ENCODE measurements around the gene OR5AU1. TPM values are rescaled to one million over a fixed set of nuclear protein-coding genes. Genes with fewer than 3 reads are reported as not detected.
A peak's percentile ranks its signal among the peaks of the same experiment; 100 is the strongest.

Gene OR5AU1
- total and polyA plus RNA-seq, 2 of the 13 experiments (the other 11 are each of a cell fraction or from before 2014, with no cell fraction given): not detected

DNA sequence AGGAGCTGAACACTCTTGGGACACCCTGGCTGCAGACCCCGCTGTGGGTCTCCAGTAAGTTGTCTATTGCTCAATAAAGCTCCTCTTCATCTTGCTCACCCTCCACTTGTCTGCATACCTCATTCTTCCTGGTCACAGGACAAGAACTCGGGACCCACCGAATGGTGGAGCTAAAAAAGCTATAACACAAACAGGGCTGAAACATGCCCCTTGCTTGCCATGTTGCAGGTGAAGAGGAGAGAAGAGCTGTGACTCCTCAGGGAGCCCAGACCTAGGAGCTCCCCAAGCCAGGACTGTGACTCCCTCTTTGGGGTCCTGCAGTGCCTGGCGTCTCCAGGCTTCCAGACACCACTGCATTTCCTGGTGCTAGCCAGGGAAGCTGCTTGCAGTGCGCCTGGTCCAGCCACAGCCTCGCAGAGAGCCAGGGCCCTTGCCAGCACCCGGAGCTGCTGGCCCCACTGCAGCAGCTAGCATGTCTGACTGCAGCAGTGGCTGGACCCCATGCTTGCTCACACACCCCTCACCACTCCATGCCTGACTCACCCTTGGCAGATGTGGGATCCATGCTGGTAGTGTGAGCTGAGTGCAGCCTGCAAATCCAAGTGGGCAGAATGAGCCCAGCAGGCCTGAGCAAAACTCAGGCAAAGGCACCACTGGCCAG lies 37.1 kb upstream of the OR5AU1 start (continued):
- TF ChIP-seq SIN3B (IDR thresholded peaks at IDR 0.05; ENCODE audit: low read length) (no peak), SNAPC2 (CRISPR knock-in tag; IDR thresholded peaks at IDR 0.05) (no peak), ZSCAN12 (CRISPR knock-in tag; IDR thresholded peaks at IDR 0.05) (no peak), ZNF776 (CRISPR knock-in tag; IDR thresholded peaks at IDR 0.05) (no peak)
- TF ChIP-seq, protein P1, sequence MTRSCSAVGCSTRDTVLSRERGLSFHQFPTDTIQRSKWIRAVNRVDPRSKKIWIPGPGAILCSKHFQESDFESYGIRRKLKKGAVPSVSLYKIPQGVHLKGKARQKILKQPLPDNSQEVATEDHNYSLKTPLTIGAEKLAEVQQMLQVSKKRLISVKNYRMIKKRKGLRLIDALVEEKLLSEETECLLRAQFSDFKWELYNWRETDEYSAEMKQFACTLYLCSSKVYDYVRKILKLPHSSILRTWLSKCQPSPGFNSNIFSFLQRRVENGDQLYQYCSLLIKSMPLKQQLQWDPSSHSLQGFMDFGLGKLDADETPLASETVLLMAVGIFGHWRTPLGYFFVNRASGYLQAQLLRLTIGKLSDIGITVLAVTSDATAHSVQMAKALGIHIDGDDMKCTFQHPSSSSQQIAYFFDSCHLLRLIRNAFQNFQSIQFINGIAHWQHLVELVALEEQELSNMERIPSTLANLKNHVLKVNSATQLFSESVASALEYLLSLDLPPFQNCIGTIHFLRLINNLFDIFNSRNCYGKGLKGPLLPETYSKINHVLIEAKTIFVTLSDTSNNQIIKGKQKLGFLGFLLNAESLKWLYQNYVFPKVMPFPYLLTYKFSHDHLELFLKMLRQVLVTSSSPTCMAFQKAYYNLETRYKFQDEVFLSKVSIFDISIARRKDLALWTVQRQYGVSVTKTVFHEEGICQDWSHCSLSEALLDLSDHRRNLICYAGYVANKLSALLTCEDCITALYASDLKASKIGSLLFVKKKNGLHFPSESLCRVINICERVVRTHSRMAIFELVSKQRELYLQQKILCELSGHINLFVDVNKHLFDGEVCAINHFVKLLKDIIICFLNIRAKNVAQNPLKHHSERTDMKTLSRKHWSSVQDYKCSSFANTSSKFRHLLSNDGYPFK (CRISPR knock-in tag; IDR thresholded peaks at IDR 0.05; ENCODE audit: borderline replicate concordance): peak; percentile 25; the same call in 1 of the 2 replicates

DNA sequence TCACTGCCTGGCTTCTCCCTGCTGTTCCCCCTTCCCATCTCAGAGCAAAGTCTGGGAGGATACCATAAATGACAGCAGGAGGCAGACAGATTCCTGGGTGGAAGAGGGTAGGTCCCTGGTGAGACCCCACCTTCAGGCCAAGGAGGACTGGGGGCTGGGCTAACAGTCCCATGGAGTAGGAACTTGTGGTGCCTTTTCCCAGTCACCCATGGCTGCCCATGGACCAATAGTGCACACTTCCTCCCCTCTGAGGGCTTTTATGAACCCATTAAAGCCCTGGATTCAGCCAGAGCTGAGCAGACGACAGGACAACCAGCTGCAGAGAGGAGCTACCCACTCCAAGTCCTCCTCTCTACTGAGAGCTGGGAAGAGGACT lies 36.6 kb upstream of the OR5AU1 start:
- peak overlapping the region; percentile 42 for H2AFZ ChIP-seq (ENCODE audit: low read length)
- H3K4me3 ChIP-seq (replicated peaks in 1 of 3; ENCODE audit: insufficient read depth in 1 of 3, low read depth in 2 of 3, low read length in 3 of 3): peak overlapping the region; percentile 53 to 78 (median 58)
- ATAC-seq: peak; percentile 56
- in situ Hi-C loops (cut with HindIII; ENCODE audit: extremely low pct_ligation_motif_present, low pct_unique_long_range_greater_than_20kb) (no loop called here), intact Hi-C loops (cut with micrococcal nuclease; ENCODE audit: unreplicated experiment) (loop anchor here (5.0 kb wide), 1 partner anchor 125 kb away; no protein-coding TSS in a partner anchor)
- no peak for FAIRE-seq
- peaks cover 5% of the 10 kb centered on the region; the same call in 1 of the 2 replicates for H3K9me3 ChIP-seq (ENCODE audit: low read length)
- no peaks in the 10 kb centered on the region for H3K79me2 ChIP-seq (ENCODE audit: insufficient read depth, low read length)
- H3K27me3 ChIP-seq (ENCODE audit: control insufficient read depth in 1 of 2, insufficient read depth in 2 of 2, low read length in 2 of 2): no peaks in the 10 kb centered on the region; a peak in 1 of 5 replicates
- H3K9ac ChIP-seq (ENCODE audit: insufficient read depth, low read depth, low read length): peak overlapping the region; percentile 17; the same call in 1 of the 2 replicates
- no peak overlapping the region for H3K27ac ChIP-seq (ENCODE audit: extremely low read length, insufficient read depth, low read length)
- ChIA-PET POLR2A (interaction anchor here (0.5 to 2.2 kb wide), 6 partner anchors 9 to 264 kb away, joined by 3 to 11 read pairs (median 4); partner anchors contain the start of gene CHD8), CTCF (ENCODE audit: low intra/inter-chr PET ratio, low total read pairs) (no interaction called here)
- H4K20me1 ChIP-seq (ENCODE audit: insufficient read depth, low read length): no peaks in the 10 kb centered on the region
- H3K4me1 ChIP-seq (ENCODE audit: insufficient read depth, low read length): peaks cover 22% of the 10 kb centered on the region
- WGBS (ENCODE audit: low lambda C conversion rate): 22% methylated on average over 1 of the region's 1 CpG
- BruUV-seq (replicated peaks): no TSS peak
- no peaks in the 10 kb centered on the region for H3K36me3 ChIP-seq (replicated peaks in 1 of 2; ENCODE audit: control insufficient read depth in 1 of 2, insufficient read depth in 2 of 2, low read length in 2 of 2)
- H3K4me2 ChIP-seq (ENCODE audit: low read depth, low read length): peak overlapping the region; percentile 88
- DNase-seq (ENCODE audit: low spot score): no peak
- TF ChIP-seq, protein P2, sequence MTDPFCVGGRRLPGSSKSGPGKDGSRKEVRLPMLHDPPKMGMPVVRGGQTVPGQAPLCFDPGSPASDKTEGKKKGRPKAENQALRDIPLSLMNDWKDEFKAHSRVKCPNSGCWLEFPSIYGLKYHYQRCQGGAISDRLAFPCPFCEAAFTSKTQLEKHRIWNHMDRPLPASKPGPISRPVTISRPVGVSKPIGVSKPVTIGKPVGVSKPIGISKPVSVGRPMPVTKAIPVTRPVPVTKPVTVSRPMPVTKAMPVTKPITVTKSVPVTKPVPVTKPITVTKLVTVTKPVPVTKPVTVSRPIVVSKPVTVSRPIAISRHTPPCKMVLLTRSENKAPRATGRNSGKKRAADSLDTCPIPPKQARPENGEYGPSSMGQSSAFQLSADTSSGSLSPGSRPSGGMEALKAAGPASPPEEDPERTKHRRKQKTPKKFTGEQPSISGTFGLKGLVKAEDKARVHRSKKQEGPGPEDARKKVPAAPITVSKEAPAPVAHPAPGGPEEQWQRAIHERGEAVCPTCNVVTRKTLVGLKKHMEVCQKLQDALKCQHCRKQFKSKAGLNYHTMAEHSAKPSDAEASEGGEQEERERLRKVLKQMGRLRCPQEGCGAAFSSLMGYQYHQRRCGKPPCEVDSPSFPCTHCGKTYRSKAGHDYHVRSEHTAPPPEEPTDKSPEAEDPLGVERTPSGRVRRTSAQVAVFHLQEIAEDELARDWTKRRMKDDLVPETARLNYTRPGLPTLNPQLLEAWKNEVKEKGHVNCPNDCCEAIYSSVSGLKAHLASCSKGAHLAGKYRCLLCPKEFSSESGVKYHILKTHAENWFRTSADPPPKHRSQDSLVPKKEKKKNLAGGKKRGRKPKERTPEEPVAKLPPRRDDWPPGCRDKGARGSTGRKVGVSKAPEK (CRISPR knock-in tag; IDR thresholded peaks at IDR 0.05; ENCODE audit: borderline replicate concordance): no peak
- TF ChIP-seq, protein P3, sequence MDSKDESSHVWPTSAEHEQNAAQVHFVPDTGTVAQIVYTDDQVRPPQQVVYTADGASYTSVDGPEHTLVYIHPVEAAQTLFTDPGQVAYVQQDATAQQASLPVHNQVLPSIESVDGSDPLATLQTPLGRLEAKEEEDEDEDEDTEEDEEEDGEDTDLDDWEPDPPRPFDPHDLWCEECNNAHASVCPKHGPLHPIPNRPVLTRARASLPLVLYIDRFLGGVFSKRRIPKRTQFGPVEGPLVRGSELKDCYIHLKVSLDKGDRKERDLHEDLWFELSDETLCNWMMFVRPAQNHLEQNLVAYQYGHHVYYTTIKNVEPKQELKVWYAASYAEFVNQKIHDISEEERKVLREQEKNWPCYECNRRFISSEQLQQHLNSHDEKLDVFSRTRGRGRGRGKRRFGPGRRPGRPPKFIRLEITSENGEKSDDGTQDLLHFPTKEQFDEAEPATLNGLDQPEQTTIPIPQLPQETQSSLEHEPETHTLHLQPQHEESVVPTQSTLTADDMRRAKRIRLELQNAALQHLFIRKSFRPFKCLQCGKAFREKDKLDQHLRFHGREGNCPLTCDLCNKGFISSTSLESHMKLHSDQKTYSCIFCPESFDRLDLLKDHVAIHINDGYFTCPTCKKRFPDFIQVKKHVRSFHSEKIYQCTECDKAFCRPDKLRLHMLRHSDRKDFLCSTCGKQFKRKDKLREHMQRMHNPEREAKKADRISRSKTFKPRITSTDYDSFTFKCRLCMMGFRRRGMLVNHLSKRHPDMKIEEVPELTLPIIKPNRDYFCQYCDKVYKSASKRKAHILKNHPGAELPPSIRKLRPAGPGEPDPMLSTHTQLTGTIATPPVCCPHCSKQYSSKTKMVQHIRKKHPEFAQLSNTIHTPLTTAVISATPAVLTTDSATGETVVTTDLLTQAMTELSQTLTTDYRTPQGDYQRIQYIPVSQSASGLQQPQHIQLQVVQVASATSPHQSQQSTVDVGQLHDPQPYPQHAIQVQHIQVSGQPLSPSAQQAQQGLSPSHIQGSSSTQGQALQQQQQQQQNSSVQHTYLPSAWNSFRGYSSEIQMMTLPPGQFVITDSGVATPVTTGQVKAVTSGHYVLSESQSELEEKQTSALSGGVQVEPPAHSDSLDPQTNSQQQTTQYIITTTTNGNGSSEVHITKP (CRISPR knock-in tag; IDR thresholded peaks at IDR 0.05; ENCODE audit: low read depth): peak; percentile 84
- peak; percentile 34; the same call in 1 of the 2 replicates for TF ChIP-seq PITX1 (CRISPR knock-in tag; IDR thresholded peaks at IDR 0.05)
- 0 out of 2 replicates have a peak, but pooled peaks have one; percentile 80 for TF ChIP-seq KDM5B (CRISPR knock-in tag; IDR thresholded peaks at IDR 0.05; ENCODE audit: borderline replicate concordance)
- TF ChIP-seq XRCC5 (optimal IDR thresholded peaks at IDR 0.05; ENCODE audit: low read length): no peak
- TF ChIP-seq SRSF1 (optimal IDR thresholded peaks at IDR 0.05; ENCODE audit: low read depth, low read length): peak; percentile 19
- TF ChIP-seq TAF1 (CRISPR knock-in tag; IDR thresholded peaks at IDR 0.05): peak; percentile 3; the same call in 1 of the 2 replicates
- 0 out of 2 replicates have a peak, but pooled peaks have one; percentile 1 for TF ChIP-seq MEF2D (CRISPR knock-in tag; IDR thresholded peaks at IDR 0.05)
